Transverse colon (tissue), 4 donors: ENCODE data around the gene MAGI2. TPM values are rescaled to one million over a fixed set of nuclear protein-coding genes. Genes with fewer than 3 reads are reported as not detected.

Experiments
- DNase-seq: peaks from one replicate; pipeline ENCODE4 v3.0.0-alpha.2; 2019
- H3K27ac ChIP-seq, 4 donors: fragments of 200-600 bp; sonication (generic); 2 replicates each; pipeline ENCODE4 v1.5.1; 2016 to 2018; ENCODE audit warnings: inconsistent platforms in 4 of 4
- H3K27me3 ChIP-seq: fragments of 200-600 bp; sonication (generic); 2 replicates; pipeline ENCODE4 v1.5.1; 2017; ENCODE audit warnings: inconsistent platforms
- H3K36me3 ChIP-seq, 4 donors: fragments of 200-600 bp; sonication (generic); 2 replicates each; pipeline ENCODE4 v1.5.1; 2017 to 2019; ENCODE audit warnings: inconsistent platforms in 4 of 4
- H3K4me1 ChIP-seq, 4 donors: fragments of 200-600 bp; sonication (generic); 2 replicates each; pipeline ENCODE4 v1.5.1; 2017 to 2020; ENCODE audit warnings: inconsistent platforms in 4 of 4
- H3K4me3 ChIP-seq, 4 donors: fragments of 200-600 bp; sonication (generic); 1 replicate in 1 of 4; 2 replicates in 3 of 4; pipeline versions ENCODE4 v1.5.1 to v1.6.1; 2017 to 2019; ENCODE audit warnings: inconsistent platforms in 4 of 4
- H3K9me3 ChIP-seq, 2 donors: fragments of 200-600 bp; sonication (generic); 2 replicates each; pipeline ENCODE4 v1.5.1; 2017 to 2019; ENCODE audit warnings: inconsistent platforms in 2 of 2
- EP300 ChIP-seq: sonication (generic); formaldehyde crosslinking; IDR thresholded peaks from one replicate; pipeline ENCODE4 v1.6.1; 2017; ENCODE audit warnings: antibody characterized with exemption, low read depth
- POLR2A ChIP-seq: fragments of 450-650 bp; IDR thresholded peaks from one replicate; pipeline ENCODE4 v1.6.1; 2016; ENCODE audit warnings: antibody characterized with exemption, mild to moderate bottlenecking, moderate library complexity
- POLR2AphosphoS5 ChIP-seq, 3 donors: sonication (generic); formaldehyde crosslinking; IDR thresholded peaks; one replicate each; pipeline ENCODE4 v1.6.1; 2016; ENCODE audit warnings: antibody characterized with exemption in 3 of 3
- WGBS, 2 donors: methylation state at CpG; one replicate each; pipeline ENCODE4 v1.1.5; 2018; ENCODE audit warnings: low coverage in 1 of 2; 5-methylcytosine and 5-hydroxymethylcytosine counted together
- in situ Hi-C, 4 donors: fragments of 200-750 bp; cut with MboI; loops; one replicate each; pipeline versions ENCODE4 v1.15.0 to v1.15.1; 2017; ENCODE audit warnings: low sequenced_read_pairs in 3 of 4, low pct_ligation_motif_present in 1 of 4, low pct_unique_long_range_greater_than_20kb in 1 of 4
- intact Hi-C: fragments of 100-400 bp; cut with DNase I; formaldehyde crosslinking; loops from one replicate; pipeline ENCODE4 v1.15.1; 2023; ENCODE audit warnings: low total_unique reads
- total RNA-seq, 4 donors: library from RNA; depleted of rRNA; stranded (reverse); fragments of >200 nt; gene quantifications; one replicate each; pipeline ENCODE4 v1.1.0, GENCODE V29; 2016
- TF ChIP-seq, protein P1 (sequence below), 5 experiments: fragments of 200-600 bp in 3 of 5; fragments of 450-650 bp in 2 of 5; sonication (generic) in 3 of 5; IDR thresholded peaks; 1 replicate in 2 of 5; 2 replicates in 3 of 5; pipeline ENCODE4 v1.5.1; 2016 to 2017; ENCODE audit warnings: antibody characterized with exemption in 5 of 5, inconsistent platforms in 3 of 5, mild to moderate bottlenecking in 2 of 5, moderate library complexity in 1 of 5

The MAGI2 gene
- total RNA-seq, 4 donors from 2014 or later: 1.6 to 9.7 (median 4.1) TPM

DNA sequence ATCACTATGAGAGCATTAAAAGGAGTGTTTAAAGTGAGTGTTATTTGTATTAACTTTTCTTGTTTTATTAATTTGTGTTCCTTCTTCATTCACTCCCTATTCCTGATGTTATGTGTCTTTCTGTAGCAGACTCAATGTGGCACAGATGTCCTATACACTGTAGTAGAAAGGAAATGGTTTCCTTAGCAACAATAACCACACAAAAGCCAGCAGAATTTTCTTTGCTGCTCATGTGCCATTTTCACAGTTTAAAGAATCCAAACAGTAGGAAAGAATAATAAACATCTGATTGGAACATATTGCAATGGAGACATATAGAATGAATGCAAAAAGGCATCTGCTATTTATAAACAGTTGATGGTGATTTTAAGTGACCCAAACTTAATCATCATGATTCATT, 891.3 kb downstream of the MAGI2 start:
- H3K4me1 ChIP-seq: no peaks in the 10 kb centered on the region
- TF ChIP-seq, protein P1, sequence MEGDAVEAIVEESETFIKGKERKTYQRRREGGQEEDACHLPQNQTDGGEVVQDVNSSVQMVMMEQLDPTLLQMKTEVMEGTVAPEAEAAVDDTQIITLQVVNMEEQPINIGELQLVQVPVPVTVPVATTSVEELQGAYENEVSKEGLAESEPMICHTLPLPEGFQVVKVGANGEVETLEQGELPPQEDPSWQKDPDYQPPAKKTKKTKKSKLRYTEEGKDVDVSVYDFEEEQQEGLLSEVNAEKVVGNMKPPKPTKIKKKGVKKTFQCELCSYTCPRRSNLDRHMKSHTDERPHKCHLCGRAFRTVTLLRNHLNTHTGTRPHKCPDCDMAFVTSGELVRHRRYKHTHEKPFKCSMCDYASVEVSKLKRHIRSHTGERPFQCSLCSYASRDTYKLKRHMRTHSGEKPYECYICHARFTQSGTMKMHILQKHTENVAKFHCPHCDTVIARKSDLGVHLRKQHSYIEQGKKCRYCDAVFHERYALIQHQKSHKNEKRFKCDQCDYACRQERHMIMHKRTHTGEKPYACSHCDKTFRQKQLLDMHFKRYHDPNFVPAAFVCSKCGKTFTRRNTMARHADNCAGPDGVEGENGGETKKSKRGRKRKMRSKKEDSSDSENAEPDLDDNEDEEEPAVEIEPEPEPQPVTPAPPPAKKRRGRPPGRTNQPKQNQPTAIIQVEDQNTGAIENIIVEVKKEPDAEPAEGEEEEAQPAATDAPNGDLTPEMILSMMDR (IDR thresholded peaks at IDR 0.05): no peak
- TF ChIP-seq POLR2A (no peak), POLR2AphosphoS5 (IDR thresholded peaks at IDR 0.05) (no peak), EP300 (no peak)
- no peaks in the 10 kb centered on the region for H3K36me3 ChIP-seq
- no peak overlapping the region for H3K27ac ChIP-seq
- no peaks in the 10 kb centered on the region for H3K27me3 ChIP-seq
- no peak for DNase-seq
- H3K4me3 ChIP-seq: no peak overlapping the region
- intact Hi-C loops: no loop called here
- H3K9me3 ChIP-seq: no peaks in the 10 kb centered on the region
- in situ Hi-C loops: no loop called here

DNA sequence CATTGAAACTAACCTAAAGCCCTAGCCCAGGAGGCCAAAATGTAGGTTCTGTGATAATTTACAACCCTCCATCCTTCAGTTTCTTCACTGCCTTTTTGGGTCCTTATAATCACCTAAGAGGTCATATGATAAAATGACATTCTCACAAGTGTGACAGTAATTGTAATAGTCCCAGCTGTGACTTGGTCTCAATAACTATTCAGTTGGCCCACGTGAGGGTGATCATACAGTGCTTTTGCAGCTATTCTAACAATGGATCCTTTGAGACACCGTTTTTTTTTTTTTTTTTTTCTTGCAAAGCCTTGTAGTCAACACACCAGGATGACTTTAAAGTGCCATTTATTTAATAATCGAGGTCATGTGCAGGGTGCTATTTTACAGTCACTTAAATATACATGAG, 894.9 kb downstream of the MAGI2 start:
- H3K4me3 ChIP-seq: no peak overlapping the region
- H3K36me3 ChIP-seq: no peaks in the 10 kb centered on the region
- TF ChIP-seq EP300 (no peak), POLR2A (no peak), POLR2AphosphoS5 (IDR thresholded peaks at IDR 0.05) (no peak)
- TF ChIP-seq, protein P1 (IDR thresholded peaks at IDR 0.05): no peak
- no peaks in the 10 kb centered on the region for H3K9me3 ChIP-seq
- 16 to 40% methylated on average over 2 to 3 of the region's 3 CpGs for WGBS, 2 donors
- intact Hi-C loops: no loop called here
- H3K4me1 ChIP-seq: no peaks in the 10 kb centered on the region
- in situ Hi-C loops: no loop called here
- H3K27ac ChIP-seq: no peak overlapping the region
- no peaks in the 10 kb centered on the region for H3K27me3 ChIP-seq
- DNase-seq: no peak

DNA sequence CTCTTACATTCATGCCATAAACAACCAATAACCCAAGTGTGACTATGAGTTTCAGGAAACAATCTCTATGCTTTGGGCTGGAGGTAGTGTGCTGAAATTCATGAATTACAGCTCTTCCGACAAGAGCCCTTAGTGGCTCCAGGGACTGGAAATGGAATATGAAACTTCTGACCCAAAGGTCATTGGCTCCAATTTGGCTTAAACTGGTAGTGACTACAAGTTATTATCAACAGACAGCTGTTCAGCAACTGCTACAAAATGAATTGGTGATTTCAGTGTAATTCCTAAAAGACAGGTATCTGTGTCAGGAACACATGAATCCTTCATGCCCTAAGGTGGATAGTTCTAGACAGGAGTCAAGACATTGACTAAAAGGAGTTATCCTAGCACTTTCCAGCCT, 909.5 kb downstream of the MAGI2 start:
- DNase-seq: no peak
- no peaks in the 10 kb centered on the region for H3K4me1 ChIP-seq
- no peaks in the 10 kb centered on the region for H3K27me3 ChIP-seq
- no peak overlapping the region for H3K27ac ChIP-seq
- H3K36me3 ChIP-seq: no peaks in the 10 kb centered on the region
- intact Hi-C loops: no loop called here
- in situ Hi-C loops: no loop called here
- H3K4me3 ChIP-seq: no peak overlapping the region
- TF ChIP-seq, protein P1 (IDR thresholded peaks at IDR 0.05): no peak
- TF ChIP-seq POLR2AphosphoS5 (IDR thresholded peaks at IDR 0.05) (no peak), POLR2A (no peak), EP300 (no peak)
- no peaks in the 10 kb centered on the region for H3K9me3 ChIP-seq
- WGBS, 2 donors: 67% methylated on average over 1 of the region's 1 CpG; no CpG with 5 or more reads in 1 of the 2 donors

DNA sequence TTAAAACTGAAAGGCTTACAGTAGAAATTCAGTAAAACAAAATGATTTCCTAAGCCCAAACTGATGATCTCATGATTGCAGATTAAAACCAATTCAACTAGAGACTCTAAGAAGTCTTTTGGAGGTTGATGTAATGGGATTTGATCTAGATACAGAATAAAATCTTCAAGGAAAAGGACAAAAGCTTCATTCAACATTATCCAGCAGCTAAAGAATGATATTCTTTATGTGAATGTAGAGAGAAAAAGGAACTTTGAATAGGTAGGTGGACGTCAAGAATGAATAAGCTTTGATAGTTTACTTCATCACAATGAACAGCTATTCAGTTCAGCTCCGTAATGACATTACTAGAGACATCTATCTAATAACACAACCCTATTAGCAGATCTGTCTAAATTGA, 910.5 kb downstream of the MAGI2 start:
- H3K9me3 ChIP-seq: no peaks in the 10 kb centered on the region
- H3K4me1 ChIP-seq: no peaks in the 10 kb centered on the region
- no peaks in the 10 kb centered on the region for H3K27me3 ChIP-seq
- in situ Hi-C loops: no loop called here
- 74 to 88% methylated on average over 2 of the region's 2 CpGs for WGBS, 2 donors
- no peaks in the 10 kb centered on the region for H3K36me3 ChIP-seq
- no peak for DNase-seq
- no peak overlapping the region for H3K4me3 ChIP-seq
- no peak for TF ChIP-seq POLR2AphosphoS5 (IDR thresholded peaks at IDR 0.05)
- TF ChIP-seq POLR2A: no peak
- TF ChIP-seq, protein P1 (IDR thresholded peaks at IDR 0.05): no peak
- no peak for TF ChIP-seq EP300
- intact Hi-C loops: no loop called here
- no peak overlapping the region for H3K27ac ChIP-seq
